GM12874 (cell line): Measurements from ENCODE around the gene RAB40A.

ENCODE experiments used
- TF ChIP-seq, protein P1 (sequence below): IDR thresholded peaks from 2 replicates; pipeline ENCODE4 v1.5.1; 2011; ENCODE audit warnings: low read depth, mild to moderate bottlenecking, control low read depth, low read length, moderate library complexity; ENCODE audit not compliant: insufficient read depth

RAB40A gene

DNA sequence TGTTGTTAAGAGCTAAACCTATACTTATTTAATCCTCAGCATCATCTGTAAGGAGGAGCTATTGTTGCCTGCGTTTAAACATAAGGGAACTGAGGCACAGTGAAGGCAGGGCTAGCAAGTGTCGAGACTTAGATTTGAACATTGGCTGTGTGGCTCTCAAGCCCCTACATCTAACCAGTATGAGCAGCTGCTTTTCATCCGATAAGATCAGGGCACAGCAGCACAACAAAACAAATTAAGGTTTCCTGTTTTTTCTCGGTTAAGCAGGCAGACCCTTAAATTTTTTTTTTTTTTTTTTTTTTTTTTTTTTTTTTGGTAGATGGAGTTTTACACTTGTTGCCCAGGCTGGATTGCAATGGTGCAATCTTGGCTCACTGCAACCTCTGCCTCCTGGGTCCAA lies 35.6 kb downstream of the RAB40A start:
- TF ChIP-seq, protein P1, sequence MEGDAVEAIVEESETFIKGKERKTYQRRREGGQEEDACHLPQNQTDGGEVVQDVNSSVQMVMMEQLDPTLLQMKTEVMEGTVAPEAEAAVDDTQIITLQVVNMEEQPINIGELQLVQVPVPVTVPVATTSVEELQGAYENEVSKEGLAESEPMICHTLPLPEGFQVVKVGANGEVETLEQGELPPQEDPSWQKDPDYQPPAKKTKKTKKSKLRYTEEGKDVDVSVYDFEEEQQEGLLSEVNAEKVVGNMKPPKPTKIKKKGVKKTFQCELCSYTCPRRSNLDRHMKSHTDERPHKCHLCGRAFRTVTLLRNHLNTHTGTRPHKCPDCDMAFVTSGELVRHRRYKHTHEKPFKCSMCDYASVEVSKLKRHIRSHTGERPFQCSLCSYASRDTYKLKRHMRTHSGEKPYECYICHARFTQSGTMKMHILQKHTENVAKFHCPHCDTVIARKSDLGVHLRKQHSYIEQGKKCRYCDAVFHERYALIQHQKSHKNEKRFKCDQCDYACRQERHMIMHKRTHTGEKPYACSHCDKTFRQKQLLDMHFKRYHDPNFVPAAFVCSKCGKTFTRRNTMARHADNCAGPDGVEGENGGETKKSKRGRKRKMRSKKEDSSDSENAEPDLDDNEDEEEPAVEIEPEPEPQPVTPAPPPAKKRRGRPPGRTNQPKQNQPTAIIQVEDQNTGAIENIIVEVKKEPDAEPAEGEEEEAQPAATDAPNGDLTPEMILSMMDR, result no peak

DNA sequence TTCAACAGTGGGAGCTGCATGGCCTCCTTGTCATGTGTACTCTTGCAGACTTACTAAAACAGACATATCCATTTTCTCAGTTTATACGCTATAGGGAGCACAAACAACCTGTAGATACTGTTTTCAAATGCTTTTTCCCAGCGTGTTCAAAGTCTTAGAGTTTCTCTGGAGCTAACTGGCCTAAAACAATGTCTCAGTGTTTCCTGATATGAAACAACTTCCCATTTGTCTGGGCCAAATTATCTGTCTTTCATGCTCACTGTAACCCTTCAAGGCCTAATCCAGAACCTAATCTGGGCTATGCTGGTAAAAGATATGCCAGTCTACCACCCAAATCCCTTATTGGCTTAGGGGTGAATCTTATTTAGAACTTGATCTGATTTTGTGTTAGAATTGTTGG lies 38.8 kb downstream of the RAB40A start:
- TF ChIP-seq, protein P1, result no peak

DNA sequence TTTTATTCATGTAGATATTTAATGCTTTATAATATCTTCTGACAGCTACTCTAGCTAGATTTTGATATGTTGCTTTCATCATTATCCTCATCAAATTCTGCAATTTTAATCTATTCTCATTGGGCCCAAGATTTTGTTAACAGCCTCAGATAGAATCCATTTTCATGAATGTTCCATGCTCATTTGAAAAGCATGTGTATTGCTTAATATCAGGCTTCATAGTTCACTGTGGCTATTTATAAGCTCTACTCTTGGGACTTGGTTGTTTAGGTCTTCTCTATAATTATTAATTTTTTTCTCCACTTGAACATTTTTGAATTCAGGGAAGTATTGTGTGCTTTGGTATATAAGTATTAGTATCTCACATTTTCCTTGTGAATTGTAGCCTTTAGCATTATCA lies 41.8 kb downstream of the RAB40A start:
- TF ChIP-seq, protein P1, result no peak

DNA sequence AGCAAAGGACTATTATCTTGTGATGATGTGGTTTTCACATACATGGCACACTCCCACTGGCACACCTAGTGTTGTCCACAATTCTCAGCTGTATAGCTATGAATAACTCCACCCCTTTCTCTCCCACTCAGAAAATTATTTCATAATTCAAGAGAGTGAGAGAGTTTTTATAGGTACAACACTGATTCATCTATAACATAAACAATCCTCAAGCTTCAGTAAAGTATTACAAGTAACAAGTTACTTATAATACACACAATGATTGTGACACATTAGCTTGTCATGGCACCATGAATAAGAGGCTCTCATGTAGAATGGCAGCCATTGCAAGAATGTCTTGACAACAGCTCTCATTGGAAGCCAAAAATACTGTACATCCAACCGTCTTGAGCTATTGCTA lies 43.9 kb downstream of the RAB40A start:
- TF ChIP-seq, protein P1, result no peak

DNA sequence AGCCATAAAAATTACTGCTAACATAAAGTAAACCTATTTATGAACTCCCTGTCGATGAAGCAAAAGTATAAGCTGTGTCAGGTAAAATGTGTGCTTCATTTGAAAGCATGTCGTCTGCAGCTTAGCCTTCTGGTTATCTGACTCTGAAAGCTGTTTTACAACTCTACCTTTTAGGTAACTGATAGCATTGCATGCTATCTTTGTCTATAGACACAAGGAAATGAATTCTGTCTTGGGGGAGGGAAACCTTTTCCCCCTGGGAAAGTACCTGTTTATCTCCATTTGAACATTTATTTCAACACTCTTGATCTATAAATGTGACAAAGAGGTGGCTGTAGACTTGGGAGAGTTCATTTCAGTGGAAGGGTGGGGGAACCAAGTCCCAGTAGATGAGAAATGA lies 51.4 kb downstream of the RAB40A start:
- TF ChIP-seq, protein P1, result no peak

DNA sequence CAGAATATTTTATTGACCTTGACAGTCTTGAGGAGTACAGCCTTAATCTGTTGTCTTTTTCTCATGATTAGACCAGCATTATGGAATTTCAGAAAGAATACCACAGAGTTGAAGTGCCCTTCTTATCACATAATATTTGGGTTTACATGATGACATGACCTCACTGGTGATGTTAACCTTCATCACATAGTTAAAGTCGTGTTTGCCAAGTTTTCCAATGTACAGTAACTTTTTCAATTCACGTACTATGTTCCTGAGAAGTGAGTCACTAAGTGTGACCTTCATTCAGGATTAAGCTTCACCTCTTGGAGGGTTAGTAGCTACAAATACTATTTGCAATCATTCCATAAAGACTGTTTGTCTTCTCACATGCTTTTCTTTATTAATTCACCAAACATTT lies 52.1 kb downstream of the RAB40A start:
- TF ChIP-seq, protein P1, result no peak

DNA sequence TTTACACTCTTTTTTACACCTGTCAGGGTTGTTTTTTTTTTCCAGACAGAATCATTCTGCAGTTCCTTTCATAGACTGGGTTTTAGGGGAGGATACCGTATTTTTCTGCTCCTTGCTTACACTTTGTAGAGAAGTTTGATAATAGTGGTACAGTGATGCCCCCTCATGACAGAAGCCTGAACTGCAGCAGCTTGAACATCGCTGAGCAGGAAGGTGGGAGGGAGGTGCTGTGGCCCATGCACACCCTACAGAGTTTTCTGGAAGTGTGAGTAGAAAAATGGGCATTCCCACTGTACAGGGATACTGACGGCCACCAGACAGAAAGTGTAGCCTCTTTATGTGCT lies 54.5 kb downstream of the RAB40A start:
- TF ChIP-seq, protein P1, result peak; percentile 59
